ENCODE results near the gene IQCE.

IQCE gene

GRCh38 chr7:2517678-2518507 is 40.9 kb upstream of the IQCE start:
- no peaks in the 10 kb centered on the region for H3K27me3 Mint-ChIP-seq
- ATAC-seq (no peak), DNase-seq (no peak)
- H3K4me1 Mint-ChIP-seq: peaks cover 38% of the 10 kb centered on the region
- H3K27ac Mint-ChIP-seq: peak overlapping the region in 1 of 2 donors; percentile 35
- no peaks in the 10 kb centered on the region for H3K9me3 Mint-ChIP-seq
- H3K4me3 Mint-ChIP-seq: peak overlapping the region; percentile 63 to 67

GRCh38 chr7:2518737-2519118 is 40.1 kb upstream of the IQCE start:
- H3K4me3 Mint-ChIP-seq: peak overlapping the region; percentile 68 to 73
- DNase-seq: no peak
- no peaks in the 10 kb centered on the region for H3K9me3 Mint-ChIP-seq
- H3K27me3 Mint-ChIP-seq: no peaks in the 10 kb centered on the region
- peaks cover 38% of the 10 kb centered on the region for H3K4me1 Mint-ChIP-seq
- no peak for ATAC-seq
- no peak overlapping the region for H3K27ac Mint-ChIP-seq

GRCh38 chr7:2519119-2519930 is 39.5 kb upstream of the IQCE start, which contains the start of gene LFNG:
Gene LFNG, plus strand, starts transcription at chr7:2519774. Its CDS starts 88 bp downstream, at chr7:2519862.
- Mint-ChIP-seq H3K4me3 (peak within 1 kb of the TSS; percentile 94 to 99), H3K9me3 (no peaks in the 10 kb centered on the region), H3K27ac (peak within 1 kb of the TSS; percentile 76 to 96), H3K4me1 (peaks cover 44% of the 10 kb centered on the region), H3K27me3 (no peaks in the 10 kb centered on the region)
- peak; percentile 88 to 89 for DNase-seq
- peak; percentile 70 for ATAC-seq

- ATAC-seq (no peak), DNase-seq (peak; percentile 49 to 54)
- no peaks in the 10 kb centered on the region for H3K27me3 Mint-ChIP-seq
Observed at GRCh38 chr7:2520131-2520760, 38.5 kb upstream of the IQCE start.

GRCh38 chr7:2520761-2521290 is 38.0 kb upstream of the IQCE start:
- peak overlapping the region; percentile 31 to 68 for H3K27ac Mint-ChIP-seq
- H3K9me3 Mint-ChIP-seq: no peaks in the 10 kb centered on the region
- H3K4me3 Mint-ChIP-seq: peak overlapping the region; percentile 94 to 99
- DNase-seq: no peak
- no peak for ATAC-seq
- peaks cover 59% of the 10 kb centered on the region for H3K4me1 Mint-ChIP-seq
- H3K27me3 Mint-ChIP-seq: no peaks in the 10 kb centered on the region

More at GRCh38 chr7:2520131-2520760, 38.5 kb upstream of the IQCE start:
- H3K27ac Mint-ChIP-seq: peak overlapping the region; percentile 76 to 96
- H3K4me1 Mint-ChIP-seq: peaks cover 53% of the 10 kb centered on the region
- H3K9me3 Mint-ChIP-seq: no peaks in the 10 kb centered on the region
- H3K4me3 Mint-ChIP-seq: peak overlapping the region; percentile 94 to 99

GRCh38 chr7:2521341-2521745 is 37.4 kb upstream of the IQCE start:
- ATAC-seq: peak; percentile 3
- DNase-seq: no peak
- H3K9me3 Mint-ChIP-seq: no peaks in the 10 kb centered on the region
- no peaks in the 10 kb centered on the region for H3K27me3 Mint-ChIP-seq
- peak overlapping the region; percentile 91 to 93 for H3K27ac Mint-ChIP-seq
- H3K4me1 Mint-ChIP-seq: peaks cover 64% of the 10 kb centered on the region
- peak overlapping the region; percentile 94 to 99 for H3K4me3 Mint-ChIP-seq

GRCh38 chr7:2521952-2522591 is 36.7 kb upstream of the IQCE start:
- Mint-ChIP-seq H3K27ac (peak overlapping the region; percentile 91 to 93), H3K4me1 (peaks cover 71% of the 10 kb centered on the region), H3K9me3 (no peaks in the 10 kb centered on the region), H3K27me3 (no peaks in the 10 kb centered on the region), H3K4me3 (peak overlapping the region; percentile 94 to 99)
- ATAC-seq: peak; percentile 77
- peak; percentile 75 to 92 for DNase-seq

- Mint-ChIP-seq H3K27ac (peak overlapping the region in 1 of 2 donors; percentile 50), H3K4me3 (peak overlapping the region; percentile 94 to 99), H3K9me3 (no peaks in the 10 kb centered on the region), H3K4me1 (peaks cover 71% of the 10 kb centered on the region), H3K27me3 (no peaks in the 10 kb centered on the region)
- ATAC-seq (peak; percentile 1), DNase-seq (peak; percentile 50 to 63)
Observed at GRCh38 chr7:2522780-2523433, 35.9 kb upstream of the IQCE start.

GRCh38 chr7:2523461-2523936 is 35.3 kb upstream of the IQCE start:
- H3K4me3 Mint-ChIP-seq: peak overlapping the region; percentile 94 to 99
- no peak overlapping the region for H3K27ac Mint-ChIP-seq
- H3K9me3 Mint-ChIP-seq: no peaks in the 10 kb centered on the region
- no peak for DNase-seq
- H3K4me1 Mint-ChIP-seq: peaks cover 71% of the 10 kb centered on the region
- ATAC-seq: no peak
- H3K27me3 Mint-ChIP-seq: no peaks in the 10 kb centered on the region

GRCh38 chr7:2523941-2524807 is 34.6 kb upstream of the IQCE start:
- Mint-ChIP-seq H3K27me3 (no peaks in the 10 kb centered on the region), H3K4me1 (peaks cover 76% of the 10 kb centered on the region), H3K27ac (no peak overlapping the region), H3K4me3 (peak overlapping the region; percentile 94 to 99), H3K9me3 (no peaks in the 10 kb centered on the region)
- DNase-seq (no peak), ATAC-seq (no peak)

GRCh38 chr7:2524808-2525657 is 33.7 kb upstream of the IQCE start:
- no peaks in the 10 kb centered on the region for H3K9me3 Mint-ChIP-seq
- no peak for ATAC-seq
- no peak overlapping the region for H3K4me3 Mint-ChIP-seq
- no peak overlapping the region for H3K27ac Mint-ChIP-seq
- H3K4me1 Mint-ChIP-seq: peaks cover 85% of the 10 kb centered on the region
- DNase-seq: no peak
- H3K27me3 Mint-ChIP-seq: no peaks in the 10 kb centered on the region

GRCh38 chr7:2525658-2526630 is 32.8 kb upstream of the IQCE start:
- H3K9me3 Mint-ChIP-seq: no peaks in the 10 kb centered on the region
- H3K4me1 Mint-ChIP-seq: peaks cover 94% of the 10 kb centered on the region
- H3K27me3 Mint-ChIP-seq: no peaks in the 10 kb centered on the region
- DNase-seq (no peak), ATAC-seq (no peak)
- no peak overlapping the region for H3K4me3 Mint-ChIP-seq
- H3K27ac Mint-ChIP-seq: peak overlapping the region in 1 of 2 donors; percentile 93
